K562 (cell line): ENCODE measurements around the gene TRIM2. TPM values are rescaled to one million over a fixed set of nuclear protein-coding genes. Genes with fewer than 3 reads are reported as not detected.

Experiments
- ATAC-seq: fragments of 200-7000 bp; cut with Tn5 transposase; 3 replicates; pipeline ENCODE4 v1.9.1; 2020; ENCODE audit warnings: moderate library complexity
- BruUV-seq: library from RNA; stranded (reverse); fragments of 400-500 nt; replicated peaks from 2 replicates; lab custom pipeline; 2021; lab: Mats Ljungman, UMichigan
- CTCF ChIA-PET: fragments of 300-600 bp; formaldehyde crosslinking; extraction: SDS; loops from one replicate; lab custom pipeline; 2021; ENCODE audit warnings: low intra/inter-chr PET ratio; lab: Yijun Ruan, JAX
- POLR2A ChIA-PET: fragments of 300-600, 350-650 bp; sonication (Branson Sonifier 250); formaldehyde crosslinking; extraction: SDS; loops from one replicate; lab custom pipeline; 2021; ENCODE audit warnings: antibody characterized with exemption, inconsistent platforms; lab: Yijun Ruan, JAX
- DNase-seq, 4 experiments: peaks; one replicate each; pipeline versions ENCODE4 v3.0.0 to v3.0.0-alpha.2; 2011 to 2018; ENCODE audit warnings: low spot score in 3 of 4, mixed read lengths in 3 of 4; ENCODE audit errors: extremely low read depth in 1 of 4
- FAIRE-seq: peaks from 2 replicates; lab custom pipeline; 2011; peaks lifted over from hg19 to GRCh38; lab: Jason Lieb, UNC
- H2AFZ ChIP-seq: 2 replicates; pipeline ENCODE4 v1.6.0; 2011; ENCODE audit warnings: low read depth, low read length, control low read depth, inconsistent platforms
- H3K27ac ChIP-seq: fragments of 200-600 bp; 3 replicates; pipeline ENCODE4 v1.8.0; 2011; ENCODE audit warnings: low read depth, mild to moderate bottlenecking, control low read depth, inconsistent platforms, low read length, moderate library complexity, mixed read lengths; ENCODE audit errors: extremely low read depth
- H3K27me3 ChIP-seq, 2 experiments: fragments of 300-600 bp in 1 of 2; 2 replicates in 1 of 2; 3 replicates in 1 of 2; pipeline versions ENCODE4 v1.6.0 to v1.8.0; 2011; ENCODE audit warnings: inconsistent platforms in 2 of 2, low read length in 2 of 2, mild to moderate bottlenecking in 1 of 2, mixed read lengths in 1 of 2, moderate library complexity in 1 of 2; ENCODE audit not compliant: control insufficient read depth in 2 of 2, insufficient read depth in 2 of 2
- H3K36me3 ChIP-seq: fragments of 300-600 bp; 3 replicates; pipeline ENCODE4 v1.8.0; 2011; ENCODE audit warnings: mild to moderate bottlenecking, low read length, inconsistent platforms; ENCODE audit not compliant: control insufficient read depth, insufficient read depth
- H3K4me1 ChIP-seq, 2 experiments: fragments of 200-600 bp in 1 of 2; replicated peaks in 1 of 2; 2 replicates in 1 of 2; 3 replicates in 1 of 2; pipeline versions ENCODE4 v1.5.1 to v1.8.0; 2011; ENCODE audit warnings: inconsistent platforms in 2 of 2, low read length in 2 of 2, mild to moderate bottlenecking in 1 of 2, mixed read lengths in 1 of 2, moderate library complexity in 1 of 2; ENCODE audit not compliant: control insufficient read depth in 2 of 2, insufficient read depth in 2 of 2
- H3K4me2 ChIP-seq: 2 replicates; pipeline ENCODE4 v1.6.1; 2011; ENCODE audit warnings: low read length, control low read depth, inconsistent platforms, mixed read lengths; ENCODE audit not compliant: insufficient read depth
- H3K4me3 ChIP-seq: fragments of 200-600 bp; sonication (generic), shearing (Covaris generic); 2 replicates; pipeline ENCODE4 v1.5.1; 2016; ENCODE audit warnings: control low read depth, inconsistent platforms
- H3K79me2 ChIP-seq: fragments of 200-600 bp; 3 replicates; pipeline ENCODE4 v1.8.0; 2011; ENCODE audit warnings: low read length, inconsistent platforms; ENCODE audit not compliant: control insufficient read depth, insufficient read depth
- H3K9ac ChIP-seq, 2 experiments: 2 replicates each; pipeline versions ENCODE4 v1.6.0 to v1.6.1; 2011; ENCODE audit warnings: low read depth in 2 of 2, low read length in 2 of 2, control low read depth in 1 of 2, inconsistent platforms in 1 of 2, mild to moderate bottlenecking in 1 of 2, mixed read lengths in 1 of 2; ENCODE audit not compliant: insufficient read depth in 1 of 2
- H3K9me1 ChIP-seq: one replicate; pipeline ENCODE4 v1.6.0; 2011; ENCODE audit warnings: inconsistent platforms, mild to moderate bottlenecking, low read length, moderate library complexity; ENCODE audit not compliant: control insufficient read depth, insufficient read depth
- H3K9me3 ChIP-seq: replicated peaks from 2 replicates; pipeline ENCODE4 v1.5.1; 2011; ENCODE audit warnings: low read depth, low read length, inconsistent platforms; ENCODE audit not compliant: control insufficient read depth, insufficient read depth
- H4K20me1 ChIP-seq: replicated peaks from 2 replicates; pipeline ENCODE4 v1.6.1; 2011; ENCODE audit warnings: low read length, inconsistent platforms, mixed read lengths; ENCODE audit not compliant: control insufficient read depth, insufficient read depth
- AFF1 ChIP-seq, 2 experiments: fragments of 450-650 bp; IDR thresholded peaks; 2 replicates each; pipeline ENCODE4 v1.6.1; 2018; ENCODE audit warnings: mild to moderate bottlenecking in 2 of 2, low read depth in 1 of 2; ENCODE audit not compliant: partially characterized antibody in 2 of 2
- MTA1 ChIP-seq: fragments of 450-650 bp; IDR thresholded peaks from 2 replicates; pipeline ENCODE4 v1.6.1; 2017; ENCODE audit warnings: borderline replicate concordance
- POLR3A ChIP-seq: IDR thresholded peaks from 2 replicates; pipeline ENCODE4 v1.6.1; 2011; ENCODE audit warnings: borderline replicate concordance, mild to moderate bottlenecking, moderate library complexity; ENCODE audit not compliant: insufficient read length, insufficient read depth; ENCODE audit errors: extremely low read depth
- SRSF1 ChIP-seq: fragments of 200-400 bp; formaldehyde crosslinking; IDR thresholded peaks from 2 replicates; pipeline ENCODE4 v1.6.1; 2017; ENCODE audit warnings: mild to moderate bottlenecking, low read depth, low read length, moderate library complexity
- TEAD2 ChIP-seq: fragments of 450-650 bp; IDR thresholded peaks from 2 replicates; pipeline ENCODE4 v1.6.1; 2016; ENCODE audit warnings: missing genetic modification characterization, control low read depth, missing compliant biosample characterization
- ZNF41 ChIP-seq: fragments of 250-450 bp; sonication (Bioruptor Pico); conservative IDR thresholded peaks from 2 replicates; pipeline ENCODE4 v1.4.0; 2020; ENCODE audit warnings: mild to moderate bottlenecking
- WGBS: fragments of 100-300 bp; shearing (Covaris generic); methylation state at CpG from one replicate; pipeline ENCODE4 v1.1.6; 2016; ENCODE audit warnings: low coverage, mixed read lengths; ENCODE audit not compliant: insufficient coverage; ENCODE audit errors: missing lambda C conversion rate; 5-methylcytosine and 5-hydroxymethylcytosine counted together
- in situ Hi-C: fragments of 300-500 bp; cut with MboI; formaldehyde crosslinking; loops from 4 replicates; pipeline ENCODE4 v1.15.0; 2018; ENCODE audit warnings: inconsistent platforms, mixed read lengths
- intact Hi-C: fragments of 100-400 bp; cut with micrococcal nuclease; formaldehyde crosslinking; loops from 2 replicates; pipeline ENCODE4 v1.14.2; 2022
- polyA plus RNA-seq, 8 experiments: library from polyadenylated mRNA; depleted of rRNA in 4 of 8; stranded (reverse) in 5 of 8; unstranded in 3 of 8; fragments of >200 nt; fragmentation: Nextera tagmentation in 2 of 8; fragmentation: Illumina TruSeq in 1 of 8; extraction: Ambion mirVana in 2 of 8; extraction: Trizol in 1 of 8; gene quantifications; 2 replicates each; pipeline versions ENCODE4 v1.2.1 to v1.2.3, GENCODE V29; 2011 to 2014; ENCODE audit warnings: inconsistent platforms in 1 of 8, missing spikeins in 1 of 8
- total RNA-seq, 7 experiments: library from RNA; depleted of rRNA in 6 of 7; stranded (reverse); fragments of >200 nt in 6 of 7; fragmentation: Illumina TruSeq in 2 of 7; extraction: Trizol in 2 of 7; gene quantifications; 2 replicates each; pipeline versions ENCODE4 v1.2.1 to v1.2.3, GENCODE V29; 2011 to 2021; ENCODE audit warnings: low replicate concordance in 1 of 7

TRIM2 gene
- total and polyA plus RNA-seq, 9 of the 15 experiments (the other 6 are each of a cell fraction or from before 2014, with no cell fraction given), result 0.01 to 0.41 (median 0.13) TPM; not detected in 1

GRCh38 chr4:153267890-153268289 is 63.6 kb downstream of the TRIM2 start:
- DNase-seq (no peak), ATAC-seq (no peak), FAIRE-seq (no peak)
- Histone ChIP-seq H3K9me1 (no peaks in the 10 kb centered on the region), H2AFZ (no peak overlapping the region), H3K9me3 (no peaks in the 10 kb centered on the region), H3K4me2 (no peak overlapping the region), H3K79me2 (no peaks in the 10 kb centered on the region), H3K4me3 (no peak overlapping the region), H3K36me3 (no peaks in the 10 kb centered on the region), H3K4me1 (no peaks in the 10 kb centered on the region), H3K9ac (no peak overlapping the region)
- CTCF ChIA-PET, result no interaction called here
- in situ Hi-C loops, result no loop called here
- 3% methylated on average over 7 of the region's 7 CpGs for WGBS
- BruUV-seq, result no TSS peak
- no peak for TF ChIP-seq POLR3A
- TF ChIP-seq ZNF41 (CRISPR knock-in tag), result no peak
- no peak for TF ChIP-seq AFF1 (IDR thresholded peaks at IDR 0.05; ENCODE audit: low read depth in 1 of 2, partially characterized antibody in 2 of 2)
- TF ChIP-seq SRSF1, result no peak
- TF ChIP-seq TEAD2, result no peak
- TF ChIP-seq MTA1, result no peak
- TF ChIP-seq, all 486 proteins: peak for 0
- Histone ChIP-seq H3K27me3 (peaks cover 13% of the 10 kb centered on the region in 2 experiments), H3K27ac (no peak overlapping the region), H4K20me1 (no peaks in the 10 kb centered on the region)
- POLR2A ChIA-PET, result interaction anchor here (1.1 kb wide), 1 partner anchor 9 kb away, joined by 4 read pairs; no protein-coding TSS in a partner anchor
- intact Hi-C loops, result no loop called here
